Parathyroid adenoma (tissue), 2 donors: ENCODE measurements around the gene PAK4.

Experiments
- H2AFZ ChIP-seq: fragments of 300-600 bp; sonication (generic); one replicate; pipeline ENCODE4 v1.7.0; 2017; ENCODE audit warnings: antibody characterized with exemption, mild to moderate bottlenecking
- H3K27ac ChIP-seq: fragments of 300-600 bp; sonication (generic); one replicate; pipeline ENCODE4 v1.7.0; 2017
- H3K27me3 ChIP-seq: fragments of 300-600 bp; sonication (generic); one replicate; pipeline ENCODE4 v1.7.0; 2017; ENCODE audit warnings: low read length; ENCODE audit not compliant: control insufficient read depth, insufficient read depth
- H3K36me3 ChIP-seq: fragments of 300-600 bp; sonication (generic); one replicate; pipeline ENCODE4 v1.7.0; 2017; ENCODE audit warnings: low read length; ENCODE audit not compliant: control insufficient read depth, insufficient read depth
- H3K4me1 ChIP-seq: fragments of 300-600 bp; sonication (generic); one replicate; pipeline ENCODE4 v1.7.0; 2017; ENCODE audit warnings: control low read depth
- H3K4me2 ChIP-seq: fragments of 300-600 bp; sonication (generic); one replicate; pipeline ENCODE4 v1.7.0; 2017; ENCODE audit warnings: low read length
- H3K4me3 ChIP-seq: fragments of 300-600 bp; sonication (generic); one replicate; pipeline ENCODE4 v1.7.0; 2017; ENCODE audit warnings: low read depth, low read length
- H3K79me2 ChIP-seq: fragments of 300-600 bp; sonication (generic); one replicate; pipeline ENCODE4 v1.7.0; 2017; ENCODE audit warnings: control low read depth
- H3K9ac ChIP-seq: fragments of 300-600 bp; sonication (generic); one replicate; pipeline ENCODE4 v1.7.0; 2017; ENCODE audit warnings: mild to moderate bottlenecking
- H3K9me3 ChIP-seq: fragments of 300-600 bp; sonication (generic); one replicate; pipeline ENCODE4 v1.7.0; 2017; ENCODE audit warnings: low read length; ENCODE audit not compliant: control insufficient read depth
- CTCF ChIP-seq: fragments of 300-600 bp; sonication (generic); IDR thresholded peaks from one replicate; pipeline ENCODE4 v1.7.0; 2017; ENCODE audit warnings: antibody characterized with exemption, mild to moderate bottlenecking
- donor health status: primary hyperparathyroidism.

PAK4 gene

GRCh38 chr19:39223703-39224279, 98.2 kb downstream of the PAK4 start:
- Histone ChIP-seq H3K4me3 (no peak overlapping the region), H3K27me3 (no peaks in the 10 kb centered on the region), H3K9me3 (no peaks in the 10 kb centered on the region), H3K4me2 (no peak overlapping the region), H3K27ac (no peak overlapping the region), H3K4me1 (no peaks in the 10 kb centered on the region), H2AFZ (no peak overlapping the region), H3K36me3 (no peaks in the 10 kb centered on the region), H3K9ac (no peak overlapping the region), H3K79me2 (no peaks in the 10 kb centered on the region)
- no peak for TF ChIP-seq CTCF

- H3K79me2 ChIP-seq, result no peaks in the 10 kb centered on the region
- H2AFZ ChIP-seq, result no peak overlapping the region
- TF ChIP-seq CTCF, result no peak
- no peaks in the 10 kb centered on the region for H3K4me1 ChIP-seq
- no peaks in the 10 kb centered on the region for H3K9me3 ChIP-seq
- H3K27me3 ChIP-seq, result no peaks in the 10 kb centered on the region
- H3K36me3 ChIP-seq, result no peaks in the 10 kb centered on the region
- H3K4me2 ChIP-seq, result no peak overlapping the region
- H3K9ac ChIP-seq, result no peak overlapping the region
- H3K4me3 ChIP-seq, result no peak overlapping the region
- H3K27ac ChIP-seq, result no peak overlapping the region
Observed at GRCh38 chr19:39224910-39225309, 99.3 kb downstream of the PAK4 start.
